ENCODE results near the gene GPR45.

- TF ChIP-seq POLR2A (IDR thresholded peaks at IDR 0.05; ENCODE audit: low read depth, low read length) (no peak), FOS (IDR thresholded peaks at IDR 0.05; ENCODE audit: borderline replicate concordance, insufficient read depth, low read length) (no peak), MYC (IDR thresholded peaks at IDR 0.05; ENCODE audit: low read depth, low read length) (no peak), POLR2AphosphoS5 (IDR thresholded peaks at IDR 0.05; ENCODE audit: insufficient read depth, low read depth, low read length) (no peak)
- TF ChIP-seq, protein P1, sequence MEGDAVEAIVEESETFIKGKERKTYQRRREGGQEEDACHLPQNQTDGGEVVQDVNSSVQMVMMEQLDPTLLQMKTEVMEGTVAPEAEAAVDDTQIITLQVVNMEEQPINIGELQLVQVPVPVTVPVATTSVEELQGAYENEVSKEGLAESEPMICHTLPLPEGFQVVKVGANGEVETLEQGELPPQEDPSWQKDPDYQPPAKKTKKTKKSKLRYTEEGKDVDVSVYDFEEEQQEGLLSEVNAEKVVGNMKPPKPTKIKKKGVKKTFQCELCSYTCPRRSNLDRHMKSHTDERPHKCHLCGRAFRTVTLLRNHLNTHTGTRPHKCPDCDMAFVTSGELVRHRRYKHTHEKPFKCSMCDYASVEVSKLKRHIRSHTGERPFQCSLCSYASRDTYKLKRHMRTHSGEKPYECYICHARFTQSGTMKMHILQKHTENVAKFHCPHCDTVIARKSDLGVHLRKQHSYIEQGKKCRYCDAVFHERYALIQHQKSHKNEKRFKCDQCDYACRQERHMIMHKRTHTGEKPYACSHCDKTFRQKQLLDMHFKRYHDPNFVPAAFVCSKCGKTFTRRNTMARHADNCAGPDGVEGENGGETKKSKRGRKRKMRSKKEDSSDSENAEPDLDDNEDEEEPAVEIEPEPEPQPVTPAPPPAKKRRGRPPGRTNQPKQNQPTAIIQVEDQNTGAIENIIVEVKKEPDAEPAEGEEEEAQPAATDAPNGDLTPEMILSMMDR (IDR thresholded peaks at IDR 0.05; ENCODE audit: extremely low read depth in 1 of 2, insufficient read depth in 1 of 2, low read depth in 1 of 2, low read length in 2 of 2), result no peak
These were observed 46.6 kb downstream of the GPR45 start for GRCh38 chr2:105288133-105288532.

Data from endothelial cell of umbilical vein (primary cell).